Neural progenitor cell (in vitro differentiated cells): ENCODE data around the gene HBG1.

Experiments
- CTCF ChIP-seq: fragments of 200-600 bp; sonication (generic); IDR thresholded peaks from 2 replicates; pipeline ENCODE4 v1.5.1; 2017; ENCODE audit warnings: antibody characterized with exemption, mild to moderate bottlenecking
- EZH2 ChIP-seq: fragments of 200-600 bp; sonication (generic); IDR thresholded peaks from 2 replicates; pipeline ENCODE4 v1.6.1; 2017; ENCODE audit warnings: antibody characterized with exemption, mild to moderate bottlenecking, moderate library complexity
- EZH2phosphoT487 ChIP-seq: fragments of 200-600 bp; sonication (generic); IDR thresholded peaks from 2 replicates; pipeline ENCODE4 v1.6.1; 2017; ENCODE audit warnings: antibody characterized with exemption

- TF ChIP-seq CTCF = no peak
- no peak for TF ChIP-seq EZH2
- TF ChIP-seq EZH2phosphoT487 = no peak
Measured at GRCh38 chr11:5277807-5278382, 28.2 kb upstream of the HBG1 start.
